A673 (cell line): ENCODE data around the gene C6orf47. TPM values are rescaled to one million over a fixed set of nuclear protein-coding genes. Genes with fewer than 3 reads are reported as not detected.

ENCODE experiments used
- BruUV-seq: library from RNA; stranded (reverse); fragments of 400-500 nt; replicated peaks from 2 replicates; lab custom pipeline; 2021; lab: Mats Ljungman, UMichigan
- CTCF ChIA-PET: fragments of 300-600 bp; sonication (Branson Sonifier 250); formaldehyde crosslinking; loops from one replicate; lab custom pipeline; 2022; ENCODE audit warnings: antibody characterized with exemption; lab: Charles Lee
- POLR2A ChIA-PET: fragments of 300-600 bp; sonication (Branson Sonifier 250); formaldehyde crosslinking; loops from one replicate; lab custom pipeline; 2022; ENCODE audit warnings: antibody characterized with exemption; ENCODE audit not compliant: low non-redundant PET; lab: Charles Lee
- DNase-seq: peaks from one replicate; pipeline ENCODE4 v3.0.0-alpha.2; 2015; ENCODE audit warnings: low spot score
- H3K27ac ChIP-seq: fragments of 200-600 bp; sonication (generic); 2 replicates; pipeline ENCODE4 v1.5.1; 2016; ENCODE audit warnings: mixed run types, low read depth, mild to moderate bottlenecking, mixed read lengths, antibody characterized with exemption, low read length; ENCODE audit not compliant: poor library complexity, severe bottlenecking
- H3K27me3 ChIP-seq: fragments of 200-600 bp; sonication (generic); replicated peaks from 2 replicates; pipeline ENCODE4 v1.6.1; 2017; ENCODE audit warnings: mixed run types, low read depth, mild to moderate bottlenecking, mixed read lengths, antibody characterized with exemption, low read length; ENCODE audit not compliant: insufficient read depth, poor library complexity
- H3K36me3 ChIP-seq: fragments of 200-600 bp; sonication (generic); 2 replicates; pipeline ENCODE4 v1.6.1; 2016; ENCODE audit warnings: mixed run types, mild to moderate bottlenecking, mixed read lengths, antibody characterized with exemption, low read length; ENCODE audit not compliant: insufficient read depth, poor library complexity, severe bottlenecking
- H3K4me1 ChIP-seq: fragments of 200-600 bp; sonication (generic); 2 replicates; pipeline ENCODE4 v1.6.1; 2017; ENCODE audit warnings: mixed run types, mild to moderate bottlenecking, mixed read lengths, antibody characterized with exemption, low read length; ENCODE audit not compliant: insufficient read depth, poor library complexity, severe bottlenecking
- H3K4me3 ChIP-seq: fragments of 200-600 bp; sonication (generic); 2 replicates; pipeline ENCODE4 v1.5.1; 2016; ENCODE audit warnings: low read depth, mixed run types, mild to moderate bottlenecking, mixed read lengths, low read length; ENCODE audit not compliant: poor library complexity, severe bottlenecking
- H3K9me3 ChIP-seq: fragments of 200-600 bp; sonication (generic); 2 replicates; pipeline ENCODE4 v1.6.1; 2016; ENCODE audit warnings: mixed run types, low read depth, mild to moderate bottlenecking, mixed read lengths, antibody characterized with exemption, low read length; ENCODE audit not compliant: poor library complexity, severe bottlenecking
- EZH2 ChIP-seq: fragments of 200-600 bp; sonication (generic); IDR thresholded peaks from 2 replicates; pipeline ENCODE4 v1.6.1; 2017; ENCODE audit warnings: borderline replicate concordance, low read depth, mild to moderate bottlenecking, mixed read lengths, antibody characterized with exemption, low read length; ENCODE audit not compliant: poor library complexity, severe bottlenecking
- intact Hi-C: fragments of 100-400 bp; cut with micrococcal nuclease; formaldehyde crosslinking; loops from one replicate; pipeline ENCODE4 v1.10.0; 2022; ENCODE audit not compliant: unreplicated experiment
- total RNA-seq: library from RNA; stranded (reverse); gene quantifications from 2 replicates; pipeline ENCODE4 v1.2.3, GENCODE V29; 2021
- TF ChIP-seq, protein P1 (sequence below): fragments of 300-800, 200-600 bp; sonication (generic); conservative IDR thresholded peaks from 2 replicates; pipeline ENCODE4 v1.5.1; 2017; ENCODE audit warnings: low read depth, mild to moderate bottlenecking, antibody characterized with exemption, low read length, moderate library complexity, mixed read lengths

The C6orf47 gene
- total RNA-seq, 1 experiment from 2014 or later, result 21.3 TPM

DNA sequence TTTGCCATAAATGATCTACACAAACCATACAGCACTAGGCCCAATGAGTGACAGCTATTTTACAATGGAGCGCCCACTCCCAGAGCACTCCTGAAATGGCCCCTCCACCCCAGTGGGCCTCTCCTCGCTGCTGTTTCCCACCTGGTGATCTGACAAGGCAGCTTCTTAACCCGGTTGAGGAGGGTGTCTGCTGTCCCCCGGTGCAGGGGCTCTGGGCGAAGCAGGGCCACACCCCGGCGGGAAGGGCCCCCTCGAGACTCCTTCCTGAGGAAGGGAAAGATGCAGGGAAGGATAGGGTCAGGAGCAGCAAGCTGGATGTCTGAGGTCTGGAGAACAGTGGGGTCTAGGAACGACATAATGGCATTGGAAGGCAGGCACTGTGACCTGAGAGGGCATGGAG is 32.3 kb upstream of the C6orf47 start:
- peaks cover 34% of the 10 kb centered on the region for H3K36me3 ChIP-seq
- DNase-seq, result no peak
- H3K9me3 ChIP-seq, result no peaks in the 10 kb centered on the region
- H3K27me3 ChIP-seq, result no peaks in the 10 kb centered on the region
- no peaks in the 10 kb centered on the region for H3K4me1 ChIP-seq
- H3K4me3 ChIP-seq, result no peak overlapping the region
- no TSS peak for BruUV-seq
- ChIA-PET POLR2A (no interaction called here), CTCF (no interaction called here)
- TF ChIP-seq, protein P1, sequence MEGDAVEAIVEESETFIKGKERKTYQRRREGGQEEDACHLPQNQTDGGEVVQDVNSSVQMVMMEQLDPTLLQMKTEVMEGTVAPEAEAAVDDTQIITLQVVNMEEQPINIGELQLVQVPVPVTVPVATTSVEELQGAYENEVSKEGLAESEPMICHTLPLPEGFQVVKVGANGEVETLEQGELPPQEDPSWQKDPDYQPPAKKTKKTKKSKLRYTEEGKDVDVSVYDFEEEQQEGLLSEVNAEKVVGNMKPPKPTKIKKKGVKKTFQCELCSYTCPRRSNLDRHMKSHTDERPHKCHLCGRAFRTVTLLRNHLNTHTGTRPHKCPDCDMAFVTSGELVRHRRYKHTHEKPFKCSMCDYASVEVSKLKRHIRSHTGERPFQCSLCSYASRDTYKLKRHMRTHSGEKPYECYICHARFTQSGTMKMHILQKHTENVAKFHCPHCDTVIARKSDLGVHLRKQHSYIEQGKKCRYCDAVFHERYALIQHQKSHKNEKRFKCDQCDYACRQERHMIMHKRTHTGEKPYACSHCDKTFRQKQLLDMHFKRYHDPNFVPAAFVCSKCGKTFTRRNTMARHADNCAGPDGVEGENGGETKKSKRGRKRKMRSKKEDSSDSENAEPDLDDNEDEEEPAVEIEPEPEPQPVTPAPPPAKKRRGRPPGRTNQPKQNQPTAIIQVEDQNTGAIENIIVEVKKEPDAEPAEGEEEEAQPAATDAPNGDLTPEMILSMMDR, result no peak
- TF ChIP-seq EZH2, result no peak
- intact Hi-C loops, result no loop called here
- H3K27ac ChIP-seq, result no peak overlapping the region

DNA sequence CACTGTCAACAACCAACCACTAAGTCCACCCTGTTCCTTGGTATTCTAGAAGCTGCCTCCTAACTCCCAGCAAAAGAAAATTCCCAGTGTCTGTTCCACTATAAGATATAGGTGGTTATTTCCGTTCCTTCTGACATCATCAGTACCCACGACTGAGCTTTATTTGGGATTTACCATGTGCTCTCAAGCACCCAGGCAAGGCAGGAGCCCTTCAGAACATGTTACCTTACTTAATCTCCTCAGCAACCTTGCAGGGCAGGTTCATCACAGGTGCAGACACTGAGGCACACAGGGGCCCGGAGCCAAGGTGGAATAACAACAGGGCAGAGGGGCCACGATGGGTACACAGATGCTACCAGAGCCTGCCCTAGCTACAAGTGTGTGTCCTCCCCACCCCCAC is 31.8 kb upstream of the C6orf47 start:
- Histone ChIP-seq H3K4me1 (no peaks in the 10 kb centered on the region), H3K27me3 (no peaks in the 10 kb centered on the region), H3K4me3 (no peak overlapping the region), H3K9me3 (no peaks in the 10 kb centered on the region), H3K27ac (no peak overlapping the region), H3K36me3 (peaks cover 37% of the 10 kb centered on the region)
- ChIA-PET POLR2A (no interaction called here), CTCF (no interaction called here)
- no TSS peak for BruUV-seq
- TF ChIP-seq, protein P1, result no peak
- no peak for TF ChIP-seq EZH2
- no peak for DNase-seq
- intact Hi-C loops, result no loop called here

DNA sequence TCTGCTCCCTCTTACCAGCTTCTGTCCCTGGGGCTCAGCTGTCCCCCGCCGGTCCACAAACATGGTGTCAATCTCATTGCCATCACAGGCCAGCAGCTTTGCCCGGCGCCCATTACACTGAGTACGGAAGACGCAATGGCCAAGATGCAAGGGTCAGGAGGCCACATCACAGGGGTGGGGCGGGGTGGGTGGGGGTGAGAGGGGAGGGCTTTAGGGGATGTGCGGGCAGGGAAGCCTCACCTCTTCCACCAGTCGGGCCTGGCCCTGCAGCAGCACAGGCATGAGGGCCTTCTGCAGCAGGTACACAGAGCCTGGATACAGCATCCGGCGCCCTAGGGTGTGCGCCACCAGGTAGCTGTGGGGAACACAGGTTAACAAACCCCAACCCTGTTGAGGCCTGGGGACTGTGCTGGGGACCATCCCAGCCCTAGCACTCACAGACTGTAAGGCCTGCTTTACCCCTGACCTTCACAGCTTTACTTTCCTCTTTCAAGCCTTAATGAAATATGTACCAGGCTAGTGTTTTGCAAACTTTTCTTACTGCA is 31.1 kb upstream of the C6orf47 start:
- H3K9me3 ChIP-seq, result no peaks in the 10 kb centered on the region
- TF ChIP-seq, protein P1, result no peak
- no peak for TF ChIP-seq EZH2
- H3K4me3 ChIP-seq, result no peak overlapping the region
- intact Hi-C loops, result no loop called here
- no peaks in the 10 kb centered on the region for H3K27me3 ChIP-seq
- ChIA-PET POLR2A (no interaction called here), CTCF (no interaction called here)
- no peak for DNase-seq
- H3K4me1 ChIP-seq, result no peaks in the 10 kb centered on the region
- H3K27ac ChIP-seq, result no peak overlapping the region
- H3K36me3 ChIP-seq, result peaks cover 34% of the 10 kb centered on the region
- BruUV-seq, result no TSS peak
